ENCODE results near the gene CATSPER3. TPM values are rescaled to one million over a fixed set of nuclear protein-coding genes. Genes with fewer than 3 reads are reported as not detected.

The CATSPER3 gene
- total RNA-seq (1.4 TPM), polyA plus RNA-seq (ENCODE audit: insufficient read depth, low read depth, low replicate concordance) (1.4 TPM)
- long read RNA-seq, donor 1 = 0 reads
- long read RNA-seq, donor 2 = 0 reads
- long read RNA-seq, donor 3 = 0 reads
- long read RNA-seq, donor 4 = 0 reads
- long read RNA-seq, donor 5 = 0 reads
- long read RNA-seq, donor 6 = 0 reads
- long read RNA-seq, donor 7 = 0 reads
- long read RNA-seq, donor 8 = 0 reads
- long read RNA-seq, donor 9 = 0 reads
- long read RNA-seq, donor 10 = 0 reads

DNA sequence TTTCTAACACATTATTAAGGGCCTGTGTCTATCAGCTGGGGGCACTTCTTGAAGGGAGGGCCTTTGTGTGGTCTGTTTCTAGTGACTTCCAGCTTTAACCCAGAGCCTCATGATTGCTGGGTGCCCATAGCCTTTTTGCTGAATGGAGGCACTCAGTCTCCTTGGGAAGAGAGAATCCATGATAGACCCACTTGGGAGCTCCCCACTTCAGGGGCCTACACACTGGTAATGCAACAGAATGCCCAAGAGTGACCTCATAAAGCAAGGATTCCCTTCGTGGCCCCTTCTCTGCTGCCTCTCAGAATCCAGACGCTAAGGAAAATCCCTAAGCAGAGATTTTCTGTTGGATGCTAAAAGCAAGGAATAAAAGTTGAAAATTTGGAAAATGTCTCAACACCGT lies at the start of gene CATSPER3:
Gene CATSPER3, plus strand, starts transcription at position 301 of the 400 bp plus-strand sequence. Its CDS starts 85 bp downstream, at position 386.
- FAIRE-seq = no peak
- intact Hi-C loops (cut with DNase I) = no loop called here

DNA sequence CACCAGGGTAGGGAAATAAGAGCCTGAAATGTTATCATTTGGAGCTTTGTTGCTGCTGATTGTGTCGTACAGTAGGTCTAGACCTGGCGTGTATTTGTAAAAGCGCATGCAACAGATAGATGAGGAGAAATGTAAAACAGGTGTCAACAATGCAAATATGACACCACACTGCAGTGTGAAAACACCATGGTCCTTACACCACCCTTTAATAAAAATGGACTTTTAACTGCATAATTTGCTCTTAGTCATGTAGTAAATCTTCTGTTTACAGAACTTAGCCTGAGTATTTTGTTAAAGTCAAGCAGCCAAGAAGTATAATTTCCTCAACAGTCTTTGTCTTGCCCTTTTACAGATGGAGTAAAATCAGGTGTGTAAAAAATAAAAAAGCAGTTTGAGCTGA lies 48.8 kb upstream of the CATSPER3 start:
- no peak for FAIRE-seq
- intact Hi-C loops (cut with DNase I) = no loop called here
- H3K27me3 ChIP-seq (ENCODE audit: control insufficient read depth, insufficient read depth, low read length) = no peaks in the 10 kb centered on the region
- TF ChIP-seq, protein P1, sequence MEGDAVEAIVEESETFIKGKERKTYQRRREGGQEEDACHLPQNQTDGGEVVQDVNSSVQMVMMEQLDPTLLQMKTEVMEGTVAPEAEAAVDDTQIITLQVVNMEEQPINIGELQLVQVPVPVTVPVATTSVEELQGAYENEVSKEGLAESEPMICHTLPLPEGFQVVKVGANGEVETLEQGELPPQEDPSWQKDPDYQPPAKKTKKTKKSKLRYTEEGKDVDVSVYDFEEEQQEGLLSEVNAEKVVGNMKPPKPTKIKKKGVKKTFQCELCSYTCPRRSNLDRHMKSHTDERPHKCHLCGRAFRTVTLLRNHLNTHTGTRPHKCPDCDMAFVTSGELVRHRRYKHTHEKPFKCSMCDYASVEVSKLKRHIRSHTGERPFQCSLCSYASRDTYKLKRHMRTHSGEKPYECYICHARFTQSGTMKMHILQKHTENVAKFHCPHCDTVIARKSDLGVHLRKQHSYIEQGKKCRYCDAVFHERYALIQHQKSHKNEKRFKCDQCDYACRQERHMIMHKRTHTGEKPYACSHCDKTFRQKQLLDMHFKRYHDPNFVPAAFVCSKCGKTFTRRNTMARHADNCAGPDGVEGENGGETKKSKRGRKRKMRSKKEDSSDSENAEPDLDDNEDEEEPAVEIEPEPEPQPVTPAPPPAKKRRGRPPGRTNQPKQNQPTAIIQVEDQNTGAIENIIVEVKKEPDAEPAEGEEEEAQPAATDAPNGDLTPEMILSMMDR (IDR thresholded peaks at IDR 0.05; ENCODE audit: borderline replicate concordance, extremely low read depth, insufficient read depth) = no peak
- no peaks in the 10 kb centered on the region for H3K4me1 ChIP-seq (ENCODE audit: control insufficient read depth in 2 of 3, insufficient read depth in 2 of 3, low read depth in 1 of 3, low read length in 3 of 3)
- no peak overlapping the region for H3K9ac ChIP-seq (ENCODE audit: low read length in 3 of 3)
- DNase-seq = no peak
- H3K36me3 ChIP-seq (ENCODE audit: control insufficient read depth in 2 of 3, insufficient read depth in 3 of 3, low read length in 3 of 3) = peaks cover 0 to 13% (median 4%) of the 10 kb centered on the region in 3 donors
- H3K27ac ChIP-seq (ENCODE audit: low read depth in 2 of 2, low read length in 2 of 2) = no peak overlapping the region
- H3K4me3 ChIP-seq (ENCODE audit: low read length in 3 of 3) = no peak overlapping the region
- no peaks in the 10 kb centered on the region for H3K9me3 ChIP-seq (ENCODE audit: control insufficient read depth in 2 of 3, insufficient read depth in 1 of 3, low read length in 3 of 3)

More for the DNA sequence above, at the start of gene CATSPER3:
- Histone ChIP-seq H3K9ac (ENCODE audit: low read length in 3 of 3) (no peak within 1 kb of the TSS), H3K27ac (ENCODE audit: low read depth in 2 of 2, low read length in 2 of 2) (no peak within 1 kb of the TSS), H3K4me3 (ENCODE audit: low read length in 3 of 3) (no peak within 1 kb of the TSS), H3K9me3 (ENCODE audit: control insufficient read depth in 2 of 3, insufficient read depth in 1 of 3, low read length in 3 of 3) (no peaks in the 10 kb centered on the region), H3K36me3 (ENCODE audit: control insufficient read depth in 2 of 3, insufficient read depth in 3 of 3, low read length in 3 of 3) (peaks cover 0 to 6% (median 3%) of the 10 kb centered on the region in 3 donors), H3K27me3 (ENCODE audit: control insufficient read depth, insufficient read depth, low read length) (no peaks in the 10 kb centered on the region), H3K4me1 (ENCODE audit: control insufficient read depth in 2 of 3, insufficient read depth in 2 of 3, low read depth in 1 of 3, low read length in 3 of 3) (no peaks in the 10 kb centered on the region)
- TF ChIP-seq, protein P1 (IDR thresholded peaks at IDR 0.05; ENCODE audit: borderline replicate concordance, extremely low read depth, insufficient read depth) = no peak
- no peak for DNase-seq

DNA sequence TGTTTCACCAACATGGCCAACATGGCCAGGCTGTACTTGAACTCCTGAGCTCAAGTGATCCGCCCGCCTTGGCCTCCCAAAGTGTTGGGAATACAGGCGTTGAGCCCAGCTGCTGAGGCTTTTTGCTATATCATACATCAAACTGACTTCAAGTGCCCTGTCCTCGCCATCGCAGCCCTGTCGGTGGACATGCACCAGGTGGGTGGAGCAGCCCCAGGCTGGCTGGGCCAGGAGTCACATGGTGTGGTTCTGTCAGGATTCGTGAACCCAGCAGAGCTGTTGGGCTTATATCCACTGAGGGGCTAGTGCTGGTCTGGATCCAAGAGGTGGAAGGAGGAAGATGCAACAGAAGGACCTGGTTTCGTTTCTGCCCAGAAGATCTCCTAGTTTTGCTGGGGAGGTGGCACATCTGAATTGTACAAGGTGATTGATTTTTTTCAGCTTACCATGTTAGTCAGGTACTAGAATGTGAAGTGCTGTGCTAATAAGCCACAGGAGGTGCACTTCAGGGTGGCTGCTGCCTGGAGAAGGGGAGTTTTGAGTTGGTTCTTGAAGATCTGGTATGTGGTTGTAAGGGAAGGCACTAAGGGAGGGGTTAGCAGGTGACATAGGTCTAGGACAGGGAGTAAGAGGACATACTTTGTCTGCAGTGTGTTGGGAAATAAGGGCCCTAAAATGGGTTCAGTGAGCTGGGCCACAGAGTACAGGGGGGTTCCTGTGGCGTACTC lies 46.7 kb upstream of the CATSPER3 start:
- FAIRE-seq = no peak

More for the DNA sequence above, 46.7 kb upstream of the CATSPER3 start:
- H3K27me3 ChIP-seq (ENCODE audit: control insufficient read depth, insufficient read depth, low read length) = no peaks in the 10 kb centered on the region
- DNase-seq = no peak
- TF ChIP-seq, protein P1 (IDR thresholded peaks at IDR 0.05; ENCODE audit: borderline replicate concordance, extremely low read depth, insufficient read depth) = no peak
- H3K27ac ChIP-seq (ENCODE audit: low read depth in 2 of 2, low read length in 2 of 2) = no peak overlapping the region
- intact Hi-C loops (cut with DNase I) = no loop called here
- no peaks in the 10 kb centered on the region for H3K9me3 ChIP-seq (ENCODE audit: control insufficient read depth in 2 of 3, insufficient read depth in 1 of 3, low read length in 3 of 3)
- H3K9ac ChIP-seq (ENCODE audit: low read length in 3 of 3) = no peak overlapping the region
- H3K36me3 ChIP-seq (ENCODE audit: control insufficient read depth in 2 of 3, insufficient read depth in 3 of 3, low read length in 3 of 3) = peaks cover 0 to 13% (median 4%) of the 10 kb centered on the region in 3 donors
- H3K4me3 ChIP-seq (ENCODE audit: low read length in 3 of 3) = no peak overlapping the region
- H3K4me1 ChIP-seq (ENCODE audit: control insufficient read depth in 2 of 3, insufficient read depth in 2 of 3, low read depth in 1 of 3, low read length in 3 of 3) = no peaks in the 10 kb centered on the region
